ENCODE measurements around the gene MTMR8.

Gene MTMR8

GRCh38 chrX:64313624-64314023 is 81.6 kb downstream of the MTMR8 start:
- no peak overlapping the region for H3K4me3 ChIP-seq (ENCODE audit: low read length)
- H3K9ac ChIP-seq (ENCODE audit: low read length), result no peak overlapping the region
- no peaks in the 10 kb centered on the region for H3K36me3 ChIP-seq (ENCODE audit: control insufficient read depth, insufficient read depth, low read length, severe bottlenecking)
- no peaks in the 10 kb centered on the region for H3K4me1 ChIP-seq (ENCODE audit: control insufficient read depth, insufficient read depth, low read length)
- no peak for DNase-seq (ENCODE audit: low read depth)
- peaks cover 12% of the 10 kb centered on the region for H3K9me3 ChIP-seq (ENCODE audit: control insufficient read depth, low read length)
- peaks cover 2% of the 10 kb centered on the region for H3K27me3 ChIP-seq (replicated peaks; ENCODE audit: control insufficient read depth, insufficient read depth, low read length)

DNA sequence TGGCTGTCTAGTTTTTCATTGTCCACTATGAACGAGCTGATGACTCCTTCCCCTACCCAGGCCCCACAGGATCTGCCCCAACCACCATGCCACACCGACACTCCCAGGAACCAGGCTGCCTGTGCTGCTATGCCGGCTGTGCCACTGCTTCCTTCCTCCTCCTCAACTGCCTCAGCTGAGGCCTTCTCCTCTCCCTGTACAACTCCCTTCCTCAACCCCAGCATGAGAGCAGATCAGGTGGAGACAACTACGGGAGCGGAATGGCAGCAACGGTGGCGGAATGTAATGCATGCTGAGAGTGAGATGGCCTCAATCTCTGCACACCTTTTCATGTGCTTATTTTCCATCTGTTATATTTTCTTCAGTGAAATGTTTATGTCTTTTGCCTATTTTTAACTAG is 88.5 kb downstream of the MTMR8 start:
- DNase-seq (ENCODE audit: low read depth), result no peak
- Histone ChIP-seq H3K27me3 (replicated peaks; ENCODE audit: control insufficient read depth, insufficient read depth, low read length) (no peaks in the 10 kb centered on the region), H3K9ac (ENCODE audit: low read length) (no peak overlapping the region), H3K4me1 (ENCODE audit: control insufficient read depth, insufficient read depth, low read length) (no peaks in the 10 kb centered on the region), H3K4me3 (ENCODE audit: low read length) (no peak overlapping the region), H3K9me3 (ENCODE audit: control insufficient read depth, low read length) (peaks cover 4% of the 10 kb centered on the region), H3K36me3 (ENCODE audit: control insufficient read depth, insufficient read depth, low read length, severe bottlenecking) (no peaks in the 10 kb centered on the region)

DNA sequence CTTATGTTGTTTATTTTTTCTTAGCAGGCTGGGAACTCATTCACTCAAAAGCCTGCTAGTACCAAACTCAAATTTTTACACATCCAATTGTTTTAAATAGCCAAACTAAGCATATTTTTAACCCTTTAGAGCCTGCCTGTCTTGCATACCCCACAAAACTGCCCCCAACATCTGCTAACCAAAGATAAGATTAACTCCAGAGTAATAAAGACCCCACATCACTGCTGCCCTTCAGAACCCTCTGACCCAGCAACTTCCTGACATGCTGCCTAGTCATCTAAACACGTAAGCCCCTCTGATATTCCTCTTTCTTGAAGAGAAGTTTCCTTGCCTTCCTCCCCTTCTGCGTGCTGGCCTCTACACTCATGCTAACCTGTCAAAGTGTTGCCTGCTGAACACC is 104.1 kb downstream of the MTMR8 start:
- H3K4me3 ChIP-seq (ENCODE audit: low read length), result no peak overlapping the region
- no peak for DNase-seq (ENCODE audit: low read depth)
- H3K27me3 ChIP-seq (replicated peaks; ENCODE audit: control insufficient read depth, insufficient read depth, low read length), result peaks cover 3% of the 10 kb centered on the region

GRCh38 chrX:64265265-64265664 is 130.0 kb downstream of the MTMR8 start:
- DNase-seq (ENCODE audit: low read depth), result no peak
- no peaks in the 10 kb centered on the region for H3K4me1 ChIP-seq (ENCODE audit: control insufficient read depth, insufficient read depth, low read length)
- H3K4me3 ChIP-seq (ENCODE audit: low read length), result no peak overlapping the region
- peaks cover 5% of the 10 kb centered on the region for H3K27me3 ChIP-seq (replicated peaks; ENCODE audit: control insufficient read depth, insufficient read depth, low read length)
- no peak overlapping the region for H3K9ac ChIP-seq (ENCODE audit: low read length)
- no peaks in the 10 kb centered on the region for H3K36me3 ChIP-seq (ENCODE audit: control insufficient read depth, insufficient read depth, low read length, severe bottlenecking)
- H3K9me3 ChIP-seq (ENCODE audit: control insufficient read depth, low read length), result no peaks in the 10 kb centered on the region

More for the DNA sequence above, 104.1 kb downstream of the MTMR8 start:
- H3K4me1 ChIP-seq (ENCODE audit: control insufficient read depth, insufficient read depth, low read length), result no peaks in the 10 kb centered on the region
- peaks cover 29% of the 10 kb centered on the region for H3K9me3 ChIP-seq (ENCODE audit: control insufficient read depth, low read length)
- H3K36me3 ChIP-seq (ENCODE audit: control insufficient read depth, insufficient read depth, low read length, severe bottlenecking), result no peaks in the 10 kb centered on the region
- no peak overlapping the region for H3K9ac ChIP-seq (ENCODE audit: low read length)

DNA sequence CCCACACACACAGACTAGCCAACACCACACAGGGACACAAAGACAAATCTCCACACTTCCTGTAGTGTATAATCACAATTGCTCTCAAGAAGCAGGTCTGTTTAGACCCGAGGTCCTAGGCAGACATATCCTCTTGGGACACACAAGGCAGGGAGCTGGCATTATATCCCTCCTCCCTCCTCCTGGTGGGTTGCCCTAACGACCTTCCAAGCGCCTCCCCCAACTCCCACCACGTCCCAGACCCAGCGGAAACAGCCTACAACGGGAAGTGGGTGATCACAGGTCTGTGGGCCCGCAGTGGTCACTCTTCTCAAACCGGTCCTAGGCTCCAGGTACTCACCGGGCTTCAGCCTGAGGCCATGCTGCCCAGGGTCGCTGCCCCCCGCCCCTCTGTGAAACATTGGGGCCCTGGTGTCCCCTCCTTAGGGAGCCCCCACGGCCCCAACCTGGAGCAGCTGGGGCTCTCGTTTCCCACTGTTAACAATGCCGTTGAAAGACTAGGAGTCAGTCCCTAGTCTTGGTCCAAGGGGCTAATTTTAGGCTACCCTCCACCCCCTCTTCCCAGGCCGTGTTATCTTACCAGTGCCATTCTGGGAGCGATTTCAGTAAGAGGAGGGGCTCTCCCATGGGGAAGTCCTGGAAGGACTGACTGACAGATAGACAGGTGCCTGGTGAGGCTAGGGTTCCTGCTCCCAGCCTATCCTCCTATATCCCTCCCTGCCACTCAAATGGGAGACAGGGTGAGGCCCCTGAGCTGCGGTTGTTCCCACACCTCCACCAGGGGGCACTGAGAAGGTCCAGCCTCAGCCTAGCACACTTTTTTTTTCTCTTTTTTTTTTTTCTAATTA is 164.9 kb downstream of the MTMR8 start, which contains the start of gene ASB12:
Gene ASB12 (minus strand): TSS at position 485 of the 848 bp plus-strand sequence. CDS start 4,957 bp downstream, outside the sequence.
- Histone ChIP-seq H3K4me1 (ENCODE audit: control insufficient read depth, insufficient read depth, low read length) (no peaks in the 10 kb centered on the region), H3K9me3 (ENCODE audit: control insufficient read depth, low read length) (no peaks in the 10 kb centered on the region), H3K4me3 (ENCODE audit: low read length) (no peak within 1 kb of the TSS), H3K27me3 (replicated peaks; ENCODE audit: control insufficient read depth, insufficient read depth, low read length) (peaks cover 7% of the 10 kb centered on the region), H3K9ac (ENCODE audit: low read length) (no peak within 1 kb of the TSS), H3K36me3 (ENCODE audit: control insufficient read depth, insufficient read depth, low read length, severe bottlenecking) (no peaks in the 10 kb centered on the region)
- DNase-seq (ENCODE audit: low read depth), result no peak

DNA sequence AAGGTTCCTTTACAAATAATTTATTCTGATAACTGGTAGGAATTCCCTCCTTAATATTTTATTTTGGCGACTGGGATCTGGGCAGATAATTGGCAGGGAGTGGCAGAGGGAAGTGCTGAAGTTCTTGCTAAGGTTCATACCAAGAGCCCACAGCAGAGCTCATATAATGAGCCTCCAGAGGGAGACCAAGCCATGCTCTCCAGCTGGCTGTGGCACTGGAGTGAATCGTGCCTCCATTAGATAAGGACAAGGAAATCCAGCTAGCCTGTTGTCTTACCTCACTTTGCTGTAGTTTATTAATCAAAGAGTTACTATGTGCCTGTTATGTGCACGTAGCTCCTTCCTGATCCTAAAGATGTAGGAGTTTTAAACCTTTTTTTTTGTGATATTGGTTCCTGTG is 166.1 kb downstream of the MTMR8 start:
- Histone ChIP-seq H3K4me3 (ENCODE audit: low read length) (no peak overlapping the region), H3K27me3 (replicated peaks; ENCODE audit: control insufficient read depth, insufficient read depth, low read length) (peaks cover 7% of the 10 kb centered on the region), H3K36me3 (ENCODE audit: control insufficient read depth, insufficient read depth, low read length, severe bottlenecking) (no peaks in the 10 kb centered on the region), H3K9me3 (ENCODE audit: control insufficient read depth, low read length) (no peaks in the 10 kb centered on the region), H3K9ac (ENCODE audit: low read length) (no peak overlapping the region), H3K4me1 (ENCODE audit: control insufficient read depth, insufficient read depth, low read length) (no peaks in the 10 kb centered on the region)
- no peak for DNase-seq (ENCODE audit: low read depth)
